Stromal cell of bone marrow (primary cell): ENCODE measurements around the gene CHST11.
A peak's percentile ranks its signal among the peaks of the same experiment; 100 is the strongest.

Source experiments
- DNase-seq: peaks from one replicate; pipeline ENCODE4 v3.0.0-alpha.2; 2012; ENCODE audit warnings: low read depth

The CHST11 gene

GRCh38 chr12:104721039-104721405 is 264.3 kb downstream of the CHST11 start:
- DNase-seq, result no peak

- no peak for DNase-seq
Measured at GRCh38 chr12:104721936-104722335, 265.2 kb downstream of the CHST11 start.

- no peak for DNase-seq
Measured at GRCh38 chr12:104722601-104723534, 266.1 kb downstream of the CHST11 start.

GRCh38 chr12:104723895-104724294 is 267.1 kb downstream of the CHST11 start:
- DNase-seq, result no peak

GRCh38 chr12:104724992-104725585 is 268.3 kb downstream of the CHST11 start:
- no peak for DNase-seq

GRCh38 chr12:104725610-104726009 is 268.9 kb downstream of the CHST11 start:
- DNase-seq, result no peak

GRCh38 chr12:104727726-104728465 is 271.1 kb downstream of the CHST11 start:
- no peak for DNase-seq

- no peak for DNase-seq
Measured at GRCh38 chr12:104729091-104729490, 272.3 kb downstream of the CHST11 start.

GRCh38 chr12:104729610-104730446 is 273.1 kb downstream of the CHST11 start:
- no peak for DNase-seq

GRCh38 chr12:104730763-104731162 is 274.0 kb downstream of the CHST11 start:
- DNase-seq, result no peak

- no peak for DNase-seq
Measured at GRCh38 chr12:104733717-104734175, 277.0 kb downstream of the CHST11 start.

- DNase-seq, result no peak
Measured at GRCh38 chr12:104734541-104735095, 277.9 kb downstream of the CHST11 start.

GRCh38 chr12:104735801-104736200 is 279.1 kb downstream of the CHST11 start:
- DNase-seq, result no peak

GRCh38 chr12:104736307-104736706 is 279.6 kb downstream of the CHST11 start:
- peak; percentile 79 for DNase-seq

GRCh38 chr12:104737113-104737512 is 280.4 kb downstream of the CHST11 start:
- no peak for DNase-seq

GRCh38 chr12:104737791-104738301 is 281.1 kb downstream of the CHST11 start:
- DNase-seq, result no peak

GRCh38 chr12:104738331-104738730 is 281.6 kb downstream of the CHST11 start:
- DNase-seq, result no peak

- no peak for DNase-seq
Measured at GRCh38 chr12:104738776-104739642, 282.3 kb downstream of the CHST11 start.

- DNase-seq, result no peak
Measured at GRCh38 chr12:104740668-104741067, 283.9 kb downstream of the CHST11 start.

- DNase-seq, result no peak
Measured at GRCh38 chr12:104741077-104741476, 284.3 kb downstream of the CHST11 start.
